Caco-2 (cell line): ENCODE data around the gene TSFM. TPM values are rescaled to one million over a fixed set of nuclear protein-coding genes. Genes with fewer than 3 reads are reported as not detected.
A peak's percentile ranks its signal among the peaks of the same experiment; 100 is the strongest.

Experiments used
- BruUV-seq: library from RNA; stranded (reverse); fragments of 400-500 nt; replicated peaks from 2 replicates; lab custom pipeline; 2021; lab: Mats Ljungman, UMichigan
- CTCF ChIA-PET: fragments of 300-600 bp; sonication (Branson Sonifier 250); formaldehyde crosslinking; loops from one replicate; lab custom pipeline; 2022; ENCODE audit warnings: antibody characterized with exemption; lab: Charles Lee
- POLR2A ChIA-PET: fragments of 300-600 bp; sonication (Branson Sonifier 250); formaldehyde crosslinking; loops from one replicate; lab custom pipeline; 2022; ENCODE audit warnings: antibody characterized with exemption; lab: Charles Lee
- DNase-seq, 2 experiments: peaks; one replicate each; pipeline versions ENCODE4 v3.0.0 to v3.0.0-alpha.2; 2020 to 2022
- H3K27me3 ChIP-seq: replicated peaks from 2 replicates; pipeline ENCODE4 v1.6.0; 2011; ENCODE audit warnings: low read length; ENCODE audit not compliant: control insufficient read depth, insufficient read depth
- H3K36me3 ChIP-seq: 2 replicates; pipeline ENCODE4 v1.5.1; 2011; ENCODE audit warnings: low read length; ENCODE audit not compliant: control insufficient read depth, insufficient read depth
- H3K4me1 ChIP-seq: fragments of 250-450 bp; sonication (Bioruptor Pico); 2 replicates; pipeline ENCODE4 v1.5.1; 2020; ENCODE audit warnings: mild to moderate bottlenecking
- H3K4me3 ChIP-seq: 2 replicates; pipeline ENCODE4 v1.5.1; 2011; ENCODE audit warnings: low read depth, mild to moderate bottlenecking, control low read depth, low read length
- H3K9me3 ChIP-seq: fragments of 250-450 bp; sonication (Bioruptor Pico); 2 replicates; pipeline ENCODE4 v1.5.1; 2020; ENCODE audit warnings: mild to moderate bottlenecking, moderate library complexity
- H3K27ac Mint-ChIP-seq: one replicate; pipeline ENCODE4 v1.8.0; 2022; ENCODE audit warnings: mixed read lengths; ENCODE audit not compliant: unreplicated experiment
- H3K27me3 Mint-ChIP-seq: one replicate; pipeline ENCODE4 v1.8.0; 2022; ENCODE audit warnings: mixed read lengths; ENCODE audit not compliant: insufficient read depth, unreplicated experiment
- H3K36me3 Mint-ChIP-seq: one replicate; pipeline ENCODE4 v1.8.0; 2022; ENCODE audit warnings: mild to moderate bottlenecking, mixed read lengths; ENCODE audit not compliant: insufficient read depth, unreplicated experiment
- H3K4me1 Mint-ChIP-seq: one replicate; pipeline ENCODE4 v1.8.0; 2022; ENCODE audit warnings: low read depth, mixed read lengths; ENCODE audit not compliant: unreplicated experiment
- H3K4me3 Mint-ChIP-seq: one replicate; pipeline ENCODE4 v1.8.0; 2022; ENCODE audit warnings: mild to moderate bottlenecking, moderate library complexity, mixed read lengths; ENCODE audit not compliant: unreplicated experiment
- H3K9me3 Mint-ChIP-seq: one replicate; pipeline ENCODE4 v1.8.0; 2022; ENCODE audit warnings: mixed read lengths; ENCODE audit not compliant: unreplicated experiment
- intact Hi-C: fragments of 100-400 bp; cut with micrococcal nuclease; formaldehyde crosslinking; loops from one replicate; pipeline ENCODE4 v1.10.0; 2022; ENCODE audit not compliant: unreplicated experiment
- total RNA-seq: library from RNA; stranded (reverse); gene quantifications from 2 replicates; pipeline ENCODE4 v1.2.3, GENCODE V29; 2022
- TF ChIP-seq, protein P1 (sequence below), 2 experiments: fragments of 200-600 bp in 1 of 2; IDR thresholded peaks; 1 replicate in 1 of 2; 2 replicates in 1 of 2; pipeline versions ENCODE4 v1.5.1 to v1.8.0; 2011 to 2022; ENCODE audit warnings: antibody characterized with exemption in 1 of 2, control low read depth in 1 of 2, inconsistent platforms in 1 of 2, low read depth in 1 of 2, low read length in 1 of 2, mild to moderate bottlenecking in 1 of 2, moderate library complexity in 1 of 2; ENCODE audit not compliant: insufficient read depth in 1 of 2, severe bottlenecking in 1 of 2, unreplicated experiment in 1 of 2

TSFM gene
- total RNA-seq, 1 experiment from 2014 or later: 57.5 TPM

GRCh38 chr12:57756406-57757341 is 25.9 kb upstream of the TSFM start:
- POLR2A ChIA-PET: interaction anchor here (0.5 to 1.0 kb wide), 3 partner anchors 8 to 16 kb away, joined by 3 read pairs; partner anchors contain the start of genes EEF1AKMT3 and METTL1
- no peaks in the 10 kb centered on the region for H3K27me3 Mint-ChIP-seq
- no peak overlapping the region for H3K27ac Mint-ChIP-seq
- BruUV-seq: no TSS peak
- CTCF ChIA-PET: interaction anchor here (0.6 to 2.0 kb wide), 4 partner anchors 8 to 229 kb away, joined by 4 to 8 read pairs (median 6); partner anchors contain the start of genes CYP27B1 and TSPAN31
- peak overlapping the region; percentile 82 for H3K4me3 Mint-ChIP-seq
- Histone ChIP-seq H3K27me3 (no peaks in the 10 kb centered on the region), H3K4me3 (peak overlapping the region; percentile 67), H3K9me3 (no peaks in the 10 kb centered on the region), H3K4me1 (0 out of 2 replicates have a peak, but pooled peaks cover 12% of the 10 kb centered on the region), H3K36me3 (no peaks in the 10 kb centered on the region)
- intact Hi-C loops: no loop called here
- peaks cover 21% of the 10 kb centered on the region for H3K36me3 Mint-ChIP-seq
- peaks cover 20% of the 10 kb centered on the region for H3K4me1 Mint-ChIP-seq
- peak in 1 of 2 experiments; percentile 52 for DNase-seq
- TF ChIP-seq, protein P1, sequence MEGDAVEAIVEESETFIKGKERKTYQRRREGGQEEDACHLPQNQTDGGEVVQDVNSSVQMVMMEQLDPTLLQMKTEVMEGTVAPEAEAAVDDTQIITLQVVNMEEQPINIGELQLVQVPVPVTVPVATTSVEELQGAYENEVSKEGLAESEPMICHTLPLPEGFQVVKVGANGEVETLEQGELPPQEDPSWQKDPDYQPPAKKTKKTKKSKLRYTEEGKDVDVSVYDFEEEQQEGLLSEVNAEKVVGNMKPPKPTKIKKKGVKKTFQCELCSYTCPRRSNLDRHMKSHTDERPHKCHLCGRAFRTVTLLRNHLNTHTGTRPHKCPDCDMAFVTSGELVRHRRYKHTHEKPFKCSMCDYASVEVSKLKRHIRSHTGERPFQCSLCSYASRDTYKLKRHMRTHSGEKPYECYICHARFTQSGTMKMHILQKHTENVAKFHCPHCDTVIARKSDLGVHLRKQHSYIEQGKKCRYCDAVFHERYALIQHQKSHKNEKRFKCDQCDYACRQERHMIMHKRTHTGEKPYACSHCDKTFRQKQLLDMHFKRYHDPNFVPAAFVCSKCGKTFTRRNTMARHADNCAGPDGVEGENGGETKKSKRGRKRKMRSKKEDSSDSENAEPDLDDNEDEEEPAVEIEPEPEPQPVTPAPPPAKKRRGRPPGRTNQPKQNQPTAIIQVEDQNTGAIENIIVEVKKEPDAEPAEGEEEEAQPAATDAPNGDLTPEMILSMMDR (IDR thresholded peaks at IDR 0.05; ENCODE audit: insufficient read depth in 1 of 2, low read depth in 1 of 2, low read length in 1 of 2, severe bottlenecking in 1 of 2, unreplicated experiment in 1 of 2): peak; percentile 41 to 53
- H3K9me3 Mint-ChIP-seq: no peaks in the 10 kb centered on the region

DNA sequence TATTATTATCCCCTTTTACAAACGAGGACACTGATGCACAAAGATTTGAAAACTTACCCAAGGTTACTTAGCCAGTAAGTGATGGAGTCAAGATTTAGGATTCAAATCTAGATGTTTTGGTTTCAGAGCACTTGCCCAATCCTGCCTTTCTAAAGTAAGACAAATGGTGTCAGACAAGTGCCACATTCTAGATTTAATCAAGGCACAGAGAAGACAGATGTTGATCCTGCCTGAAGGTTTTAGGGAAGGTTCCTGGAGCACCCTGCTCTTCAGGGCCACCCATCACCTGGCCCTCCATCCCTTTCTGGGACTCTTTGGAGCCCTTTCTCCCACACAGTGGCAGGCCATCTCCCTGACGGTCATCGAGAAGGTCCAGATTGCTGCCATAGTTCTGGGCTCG is 24.8 kb upstream of the TSFM start:
- H3K4me1 ChIP-seq: 0 out of 2 replicates have a peak, but pooled peaks cover 12% of the 10 kb centered on the region
- Mint-ChIP-seq H3K27me3 (no peaks in the 10 kb centered on the region), H3K4me1 (peaks cover 19% of the 10 kb centered on the region), H3K4me3 (no peak overlapping the region), H3K27ac (no peak overlapping the region), H3K36me3 (peaks cover 11% of the 10 kb centered on the region), H3K9me3 (no peaks in the 10 kb centered on the region)
- ChIA-PET POLR2A (no interaction called here), CTCF (no interaction called here)
- TF ChIP-seq, protein P1 (IDR thresholded peaks at IDR 0.05; ENCODE audit: insufficient read depth in 1 of 2, low read depth in 1 of 2, low read length in 1 of 2, severe bottlenecking in 1 of 2, unreplicated experiment in 1 of 2): no peak
- H3K9me3 ChIP-seq: no peaks in the 10 kb centered on the region
- intact Hi-C loops: no loop called here
- no peak overlapping the region for H3K4me3 ChIP-seq
- BruUV-seq: no TSS peak
- H3K27me3 ChIP-seq: no peaks in the 10 kb centered on the region
- no peak for DNase-seq
- H3K36me3 ChIP-seq: no peaks in the 10 kb centered on the region

- H3K27me3 ChIP-seq: no peaks in the 10 kb centered on the region
- no peaks in the 10 kb centered on the region for H3K36me3 ChIP-seq
- Mint-ChIP-seq H3K4me3 (no peak overlapping the region), H3K4me1 (peaks cover 19% of the 10 kb centered on the region), H3K27ac (no peak overlapping the region), H3K9me3 (no peaks in the 10 kb centered on the region), H3K36me3 (peaks cover 9% of the 10 kb centered on the region), H3K27me3 (no peaks in the 10 kb centered on the region)
- DNase-seq: no peak
- intact Hi-C loops: no loop called here
- no peaks in the 10 kb centered on the region for H3K9me3 ChIP-seq
- POLR2A ChIA-PET: interaction anchor here (0.8 kb wide), 1 partner anchor 182 kb away, joined by 3 read pairs; the partner anchor contains the start of gene ATP23
- H3K4me3 ChIP-seq: no peak overlapping the region
- TF ChIP-seq, protein P1 (IDR thresholded peaks at IDR 0.05; ENCODE audit: insufficient read depth in 1 of 2, low read depth in 1 of 2, low read length in 1 of 2, severe bottlenecking in 1 of 2, unreplicated experiment in 1 of 2): no peak
- CTCF ChIA-PET: interaction anchor here (0.5 to 1.2 kb wide), 4 partner anchors 14 to 247 kb away, joined by 3 to 9 read pairs (median 5); partner anchors contain the start of gene TSPAN31
- 0 out of 2 replicates have a peak, but pooled peaks cover 12% of the 10 kb centered on the region for H3K4me1 ChIP-seq
- BruUV-seq: no TSS peak
Measured at GRCh38 chr12:57758552-57759359, 23.8 kb upstream of the TSFM start.
